Esophagus squamous epithelium (tissue), 5 donors: ENCODE data around the gene IBA57. TPM values are rescaled to one million over a fixed set of nuclear protein-coding genes. Genes with fewer than 3 reads are reported as not detected.

Source experiments
- DNase-seq: peaks from one replicate; lab custom pipeline; 2025; lab: John Stamatoyannopoulos, UW
- H3K27ac ChIP-seq, 4 donors: fragments of 200-600 bp; sonication (generic); one replicate each; pipeline ENCODE4 v1.5.1; 2016 to 2019; ENCODE audit warnings: mild to moderate bottlenecking in 1 of 4
- H3K27me3 ChIP-seq, 4 donors: fragments of 200-600 bp; sonication (generic); 1 replicate in 3 of 4; 2 replicates in 1 of 4; pipeline versions ENCODE4 v1.5.1 to v1.6.0; 2017 to 2021; ENCODE audit warnings: antibody characterized with exemption in 1 of 4
- H3K36me3 ChIP-seq, 3 donors: fragments of 200-600 bp; sonication (generic); one replicate each; pipeline ENCODE4 v1.5.1; 2016 to 2019
- H3K4me1 ChIP-seq, 3 donors: fragments of 200-600 bp; sonication (generic); one replicate each; pipeline ENCODE4 v1.5.1; 2017 to 2019
- H3K4me3 ChIP-seq, 4 donors: fragments of 200-600 bp; sonication (generic); 1 replicate in 3 of 4; 2 replicates in 1 of 4; pipeline ENCODE4 v1.5.1; 2016 to 2019; ENCODE audit warnings: mild to moderate bottlenecking in 2 of 4, moderate library complexity in 1 of 4
- H3K9me3 ChIP-seq, 3 donors: fragments of 200-600 bp; sonication (generic); one replicate each; pipeline ENCODE4 v1.5.1; 2016 to 2019
- POLR2A ChIP-seq, 4 donors: fragments of 450-650 bp; IDR thresholded peaks; one replicate each; pipeline ENCODE4 v1.6.1; 2017; ENCODE audit warnings: antibody characterized with exemption in 4 of 4, mild to moderate bottlenecking in 4 of 4, moderate library complexity in 3 of 4
- WGBS, 2 donors: methylation state at CpG; one replicate each; pipeline ENCODE4 v1.1.5; 2018; 5-methylcytosine and 5-hydroxymethylcytosine counted together
- intact Hi-C: fragments of 100-400 bp; cut with DNase I; formaldehyde crosslinking; loops from one replicate; pipeline ENCODE4 v1.15.0; 2022
- total RNA-seq, 4 donors: library from RNA; depleted of rRNA; stranded (reverse); fragments of >200 nt; gene quantifications; one replicate each; pipeline ENCODE4 v1.1.0, GENCODE V29; 2016
- TF ChIP-seq, protein P1 (sequence below), 6 experiments: fragments of 450-650 bp in 4 of 6; fragments of 200-600 bp in 2 of 6; sonication (generic) in 2 of 6; IDR thresholded peaks; one replicate each; pipeline ENCODE4 v1.5.1; 2016 to 2019; ENCODE audit warnings: antibody characterized with exemption in 6 of 6, mild to moderate bottlenecking in 4 of 6, moderate library complexity in 4 of 6
- donor health status: DM: yes; HTN: yes; CAD: no.

Gene IBA57
- total RNA-seq, 4 donors from 2014 or later = 4.8 to 9.1 (median 5.7) TPM

DNA sequence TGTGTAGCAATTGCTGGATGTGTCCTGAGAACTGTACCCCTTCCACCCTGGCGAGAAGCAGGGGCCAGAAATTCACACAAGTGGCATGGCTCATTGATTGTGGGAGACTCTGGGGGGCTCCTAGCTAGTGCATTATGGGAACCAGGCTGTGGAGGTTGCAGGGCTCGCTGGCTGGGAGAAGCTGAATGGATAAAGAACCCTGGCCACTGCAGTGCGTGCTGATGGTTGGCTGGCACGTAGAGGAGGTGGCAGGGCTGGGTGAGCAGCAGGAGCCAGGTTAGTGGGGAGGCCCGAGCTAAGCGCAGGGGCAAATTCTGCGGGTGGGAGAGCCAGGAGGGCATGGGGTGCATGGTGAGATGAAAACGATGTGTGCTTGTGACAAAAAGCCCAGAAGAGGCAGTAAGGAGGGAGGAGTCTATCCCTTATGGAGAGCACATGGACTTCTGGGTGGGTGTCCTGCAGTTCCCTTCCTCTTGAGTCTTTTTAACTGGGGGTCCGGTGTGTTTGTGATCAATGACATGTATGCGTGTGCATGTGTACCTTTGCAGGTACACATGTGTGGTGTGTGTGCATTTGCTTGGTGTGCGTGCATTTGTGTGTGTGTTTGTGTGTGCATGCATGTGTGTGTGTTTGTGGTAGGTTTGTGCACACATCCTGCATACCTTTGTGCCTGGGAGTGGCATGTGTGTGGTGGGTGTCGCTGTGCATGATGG lies 22.0 kb upstream of the IBA57 start:
- Histone ChIP-seq H3K27ac (peak overlapping the region in 3 of 4 donors; percentile 98 to 100 (median 100)), H3K9me3 (no peaks in the 10 kb centered on the region), H3K36me3 (peaks cover 16 to 36% (median 20%) of the 10 kb centered on the region in 3 donors), H3K27me3 (no peaks in the 10 kb centered on the region), H3K4me1 (peaks cover 46 to 87% (median 51%) of the 10 kb centered on the region in 3 donors), H3K4me3 (peak overlapping the region in 1 of 4 donors; percentile 92)
- intact Hi-C loops = no loop called here
- no peak for TF ChIP-seq POLR2A (IDR thresholded peaks at IDR 0.05)
- TF ChIP-seq, protein P1, sequence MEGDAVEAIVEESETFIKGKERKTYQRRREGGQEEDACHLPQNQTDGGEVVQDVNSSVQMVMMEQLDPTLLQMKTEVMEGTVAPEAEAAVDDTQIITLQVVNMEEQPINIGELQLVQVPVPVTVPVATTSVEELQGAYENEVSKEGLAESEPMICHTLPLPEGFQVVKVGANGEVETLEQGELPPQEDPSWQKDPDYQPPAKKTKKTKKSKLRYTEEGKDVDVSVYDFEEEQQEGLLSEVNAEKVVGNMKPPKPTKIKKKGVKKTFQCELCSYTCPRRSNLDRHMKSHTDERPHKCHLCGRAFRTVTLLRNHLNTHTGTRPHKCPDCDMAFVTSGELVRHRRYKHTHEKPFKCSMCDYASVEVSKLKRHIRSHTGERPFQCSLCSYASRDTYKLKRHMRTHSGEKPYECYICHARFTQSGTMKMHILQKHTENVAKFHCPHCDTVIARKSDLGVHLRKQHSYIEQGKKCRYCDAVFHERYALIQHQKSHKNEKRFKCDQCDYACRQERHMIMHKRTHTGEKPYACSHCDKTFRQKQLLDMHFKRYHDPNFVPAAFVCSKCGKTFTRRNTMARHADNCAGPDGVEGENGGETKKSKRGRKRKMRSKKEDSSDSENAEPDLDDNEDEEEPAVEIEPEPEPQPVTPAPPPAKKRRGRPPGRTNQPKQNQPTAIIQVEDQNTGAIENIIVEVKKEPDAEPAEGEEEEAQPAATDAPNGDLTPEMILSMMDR (IDR thresholded peaks at IDR 0.05) = no peak
- DNase-seq = no peak
- 69 to 75% methylated on average over 7 to 11 of the region's 12 CpGs for WGBS, 2 donors

DNA sequence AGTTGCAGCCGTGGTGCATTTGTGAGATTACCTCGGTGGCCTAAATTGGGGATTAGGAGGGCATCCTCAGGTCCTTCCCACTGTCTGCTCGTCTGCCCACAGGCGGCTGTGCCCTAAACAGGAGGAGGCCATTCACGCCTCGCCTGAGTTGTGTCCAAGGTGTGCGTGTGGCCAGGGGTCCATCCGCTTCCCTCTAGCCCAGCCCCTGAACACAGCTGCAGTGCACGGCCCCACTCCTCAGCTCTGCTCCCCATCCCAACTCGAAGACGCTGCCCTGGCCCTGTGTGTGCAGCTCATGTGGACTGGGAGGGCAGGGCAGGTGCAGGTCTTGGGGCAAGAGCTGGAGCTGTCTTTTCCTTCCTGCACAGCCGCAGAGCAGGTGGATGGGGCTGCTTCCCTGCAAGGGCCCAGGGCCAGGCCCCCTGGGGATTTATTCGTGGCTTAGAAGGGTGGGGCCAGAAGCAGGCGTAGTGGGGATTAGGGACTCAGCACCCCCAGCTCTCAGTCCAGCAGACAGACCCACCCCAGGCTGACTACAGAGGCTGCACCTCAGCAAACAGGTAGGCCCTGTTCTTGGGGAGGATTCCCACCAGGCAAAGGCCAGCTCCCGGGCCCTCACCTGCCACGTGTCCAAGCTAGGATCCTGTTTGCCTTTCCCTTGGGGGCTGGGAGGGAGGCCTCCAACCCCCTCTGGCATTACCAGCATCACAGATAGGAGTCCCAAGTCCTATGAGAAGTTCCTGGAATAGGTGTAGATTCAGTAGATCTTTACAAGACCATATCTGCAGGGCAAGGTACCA lies 21.2 kb upstream of the IBA57 start:
- WGBS, 2 donors = 80% methylated on average over 1 of the region's 16 CpGs; no CpG with 5 or more reads in 1 of the 2 donors
- Histone ChIP-seq H3K27me3 (no peaks in the 10 kb centered on the region), H3K9me3 (no peaks in the 10 kb centered on the region), H3K4me1 (peaks cover 53 to 90% (median 59%) of the 10 kb centered on the region in 3 donors), H3K36me3 (peaks cover 16 to 42% (median 20%) of the 10 kb centered on the region in 3 donors), H3K4me3 (no peak overlapping the region), H3K27ac (peak overlapping the region; percentile 6 to 100 (median 52))
- intact Hi-C loops = no loop called here
- TF ChIP-seq, protein P1 (IDR thresholded peaks at IDR 0.05) = no peak
- no peak for TF ChIP-seq POLR2A (IDR thresholded peaks at IDR 0.05)
- DNase-seq = no peak

DNA sequence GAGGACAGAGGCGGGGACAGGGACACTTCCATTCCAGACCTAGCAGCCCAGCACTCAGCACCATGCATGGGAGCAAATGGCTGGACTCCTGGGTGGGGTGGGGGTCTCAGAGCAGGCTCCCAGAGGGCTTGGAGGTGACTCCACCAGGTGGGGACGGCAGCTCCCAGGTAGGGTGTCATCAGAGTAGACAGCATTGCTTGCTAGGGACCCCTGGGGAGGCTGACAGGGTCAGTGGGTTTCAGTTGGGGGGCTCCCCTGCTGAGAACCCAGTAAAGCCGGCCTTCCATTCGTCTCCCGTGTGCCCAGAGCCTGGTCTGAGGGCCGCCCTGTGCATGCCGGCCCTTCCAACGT lies 20.6 kb upstream of the IBA57 start:
- H3K4me1 ChIP-seq = peaks cover 59 to 94% (median 65%) of the 10 kb centered on the region in 3 donors

DNA sequence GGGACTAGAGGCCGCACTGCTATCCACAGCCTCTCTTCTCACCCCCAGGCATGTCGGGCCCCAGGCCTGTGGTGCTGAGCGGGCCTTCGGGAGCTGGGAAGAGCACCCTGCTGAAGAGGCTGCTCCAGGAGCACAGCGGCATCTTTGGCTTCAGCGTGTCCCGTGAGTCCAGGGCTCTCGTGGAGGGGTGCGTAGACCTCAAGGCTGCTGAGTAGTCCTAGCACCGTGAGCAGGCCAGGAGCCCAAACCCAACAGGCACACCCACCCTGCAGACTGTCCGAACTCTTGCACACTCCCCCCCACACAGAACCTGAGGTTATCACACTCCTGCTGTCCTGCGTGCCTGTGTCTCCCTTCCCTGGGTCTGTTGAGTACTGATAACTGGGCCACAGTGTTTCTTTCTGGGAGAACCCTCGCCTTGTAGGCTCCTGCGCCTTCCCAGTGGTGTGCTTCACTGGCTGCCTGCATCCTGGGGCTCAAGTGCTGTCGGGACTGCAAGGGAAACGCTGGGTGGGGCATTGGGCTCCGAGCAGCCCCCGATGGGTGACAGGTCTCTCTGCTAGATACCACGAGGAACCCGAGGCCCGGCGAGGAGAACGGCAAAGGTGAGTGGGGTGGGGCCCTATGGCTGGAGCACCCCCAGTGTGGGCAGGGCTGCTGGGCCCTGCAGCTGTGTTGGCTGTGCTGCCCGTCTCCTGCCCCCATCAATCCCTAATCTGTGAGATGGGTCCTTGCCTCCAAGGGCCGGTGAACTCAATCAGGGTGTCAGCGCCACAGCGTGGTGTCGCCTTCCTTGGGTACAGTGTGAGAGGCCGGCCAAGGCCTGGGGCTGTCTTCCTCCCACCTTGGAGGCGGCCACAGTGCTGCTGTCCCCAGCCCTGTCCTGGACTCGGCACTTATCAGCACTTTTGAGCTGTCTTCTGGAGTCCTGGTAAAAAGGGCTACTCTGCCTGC lies 19.9 kb upstream of the IBA57 start:
- TF ChIP-seq POLR2A (IDR thresholded peaks at IDR 0.05) = no peak
- no peak for DNase-seq
- H3K27ac ChIP-seq = peak overlapping the region in 3 of 4 donors; percentile 14 to 66 (median 48)
- peaks cover 65 to 100% (median 72%) of the 10 kb centered on the region in 3 donors for H3K4me1 ChIP-seq
- peaks cover 16 to 42% (median 20%) of the 10 kb centered on the region in 3 donors for H3K36me3 ChIP-seq
- no peak overlapping the region for H3K4me3 ChIP-seq
- 74 to 79% methylated on average over 8 to 10 of the region's 31 CpGs for WGBS, 2 donors
- no peaks in the 10 kb centered on the region for H3K9me3 ChIP-seq
- no peaks in the 10 kb centered on the region for H3K27me3 ChIP-seq
- intact Hi-C loops = no loop called here

More for the DNA sequence above, 20.6 kb upstream of the IBA57 start:
- WGBS, 2 donors = 80 to 82% methylated on average over 2 to 7 of the region's 8 CpGs
- intact Hi-C loops = no loop called here
- Histone ChIP-seq H3K27ac (peak overlapping the region; percentile 6 to 66 (median 52)), H3K27me3 (no peaks in the 10 kb centered on the region), H3K9me3 (no peaks in the 10 kb centered on the region), H3K36me3 (peaks cover 16 to 42% (median 20%) of the 10 kb centered on the region in 3 donors), H3K4me3 (no peak overlapping the region)
- TF ChIP-seq, protein P1 (IDR thresholded peaks at IDR 0.05) = no peak
- TF ChIP-seq POLR2A (IDR thresholded peaks at IDR 0.05) = no peak
- DNase-seq = no peak
